Measurements from ENCODE around the gene MAST3. TPM values are rescaled to one million over a fixed set of nuclear protein-coding genes. Genes with fewer than 3 reads are reported as not detected.

The MAST3 gene
- total RNA-seq, 1 experiment from 2014 or later: 11.5 TPM

DNA sequence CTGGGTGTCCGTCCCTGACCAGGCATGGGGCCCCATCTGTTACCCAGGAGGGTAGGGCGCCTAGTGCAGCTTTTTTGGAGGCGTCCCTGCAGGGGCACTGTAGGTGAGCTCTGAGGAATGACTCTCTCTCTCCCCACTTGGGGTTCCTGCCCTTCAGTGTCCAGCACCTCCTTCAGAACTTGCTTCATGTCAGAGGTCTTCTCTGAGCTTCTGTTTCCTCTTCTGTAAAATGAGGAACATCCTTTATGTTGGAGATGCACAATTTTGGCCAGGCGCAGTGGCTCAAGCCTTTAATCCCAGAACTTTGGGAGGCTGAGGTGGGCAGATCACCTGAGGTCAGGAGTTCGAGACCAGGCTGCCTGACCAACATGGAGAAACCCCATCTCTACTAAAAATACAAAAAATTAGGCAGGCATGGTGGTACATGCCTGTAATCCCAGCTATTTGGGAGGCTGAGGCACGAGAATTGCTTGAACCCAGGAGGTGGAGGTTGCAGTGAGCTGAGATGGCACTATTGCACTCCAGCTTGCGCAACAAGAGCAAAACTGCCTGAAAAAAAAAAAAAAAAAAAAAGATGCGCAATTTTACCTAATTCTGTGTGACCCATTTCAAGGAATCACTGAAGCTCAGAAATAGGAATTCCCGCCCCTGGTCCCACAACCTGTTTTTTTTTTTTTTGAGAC, 40.2 kb downstream of the MAST3 start (continued):
- TF ChIP-seq, protein P1, sequence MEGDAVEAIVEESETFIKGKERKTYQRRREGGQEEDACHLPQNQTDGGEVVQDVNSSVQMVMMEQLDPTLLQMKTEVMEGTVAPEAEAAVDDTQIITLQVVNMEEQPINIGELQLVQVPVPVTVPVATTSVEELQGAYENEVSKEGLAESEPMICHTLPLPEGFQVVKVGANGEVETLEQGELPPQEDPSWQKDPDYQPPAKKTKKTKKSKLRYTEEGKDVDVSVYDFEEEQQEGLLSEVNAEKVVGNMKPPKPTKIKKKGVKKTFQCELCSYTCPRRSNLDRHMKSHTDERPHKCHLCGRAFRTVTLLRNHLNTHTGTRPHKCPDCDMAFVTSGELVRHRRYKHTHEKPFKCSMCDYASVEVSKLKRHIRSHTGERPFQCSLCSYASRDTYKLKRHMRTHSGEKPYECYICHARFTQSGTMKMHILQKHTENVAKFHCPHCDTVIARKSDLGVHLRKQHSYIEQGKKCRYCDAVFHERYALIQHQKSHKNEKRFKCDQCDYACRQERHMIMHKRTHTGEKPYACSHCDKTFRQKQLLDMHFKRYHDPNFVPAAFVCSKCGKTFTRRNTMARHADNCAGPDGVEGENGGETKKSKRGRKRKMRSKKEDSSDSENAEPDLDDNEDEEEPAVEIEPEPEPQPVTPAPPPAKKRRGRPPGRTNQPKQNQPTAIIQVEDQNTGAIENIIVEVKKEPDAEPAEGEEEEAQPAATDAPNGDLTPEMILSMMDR (IDR thresholded peaks at IDR 0.05): no peak
- TF ChIP-seq NFE2L1 (CRISPR knock-in tag; IDR thresholded peaks at IDR 0.05) (no peak), TP53 (CRISPR knock-in tag; IDR thresholded peaks at IDR 0.05) (no peak), RORB (CRISPR knock-in tag; IDR thresholded peaks at IDR 0.05) (no peak)
- TF ChIP-seq, protein P2, sequence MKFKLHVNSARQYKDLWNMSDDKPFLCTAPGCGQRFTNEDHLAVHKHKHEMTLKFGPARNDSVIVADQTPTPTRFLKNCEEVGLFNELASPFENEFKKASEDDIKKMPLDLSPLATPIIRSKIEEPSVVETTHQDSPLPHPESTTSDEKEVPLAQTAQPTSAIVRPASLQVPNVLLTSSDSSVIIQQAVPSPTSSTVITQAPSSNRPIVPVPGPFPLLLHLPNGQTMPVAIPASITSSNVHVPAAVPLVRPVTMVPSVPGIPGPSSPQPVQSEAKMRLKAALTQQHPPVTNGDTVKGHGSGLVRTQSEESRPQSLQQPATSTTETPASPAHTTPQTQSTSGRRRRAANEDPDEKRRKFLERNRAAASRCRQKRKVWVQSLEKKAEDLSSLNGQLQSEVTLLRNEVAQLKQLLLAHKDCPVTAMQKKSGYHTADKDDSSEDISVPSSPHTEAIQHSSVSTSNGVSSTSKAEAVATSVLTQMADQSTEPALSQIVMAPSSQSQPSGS (CRISPR knock-in tag; IDR thresholded peaks at IDR 0.05; ENCODE audit: borderline replicate concordance, low read depth): no peak

DNA sequence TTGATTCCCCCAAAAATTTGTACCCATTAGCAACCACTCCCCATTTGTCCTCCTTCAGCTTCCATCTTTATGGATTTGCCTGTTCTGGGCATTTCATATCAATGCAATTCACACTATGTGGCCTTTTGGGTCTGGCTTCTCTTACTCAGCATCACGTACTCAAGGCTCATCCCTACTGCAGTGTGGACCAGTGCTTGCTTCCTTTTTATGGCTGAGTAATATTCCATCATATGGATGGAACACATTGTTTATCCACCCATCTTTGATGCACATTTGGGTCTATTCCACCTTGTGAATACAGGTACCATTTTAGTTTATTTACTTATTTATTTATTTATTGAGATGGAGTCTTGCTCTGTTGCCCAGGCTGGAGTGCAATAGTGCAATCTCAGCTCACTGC, 42.9 kb downstream of the MAST3 start:
- ATAC-seq (no peak), DNase-seq (ENCODE audit: low spot score) (no peak)
- TF ChIP-seq, protein P3, sequence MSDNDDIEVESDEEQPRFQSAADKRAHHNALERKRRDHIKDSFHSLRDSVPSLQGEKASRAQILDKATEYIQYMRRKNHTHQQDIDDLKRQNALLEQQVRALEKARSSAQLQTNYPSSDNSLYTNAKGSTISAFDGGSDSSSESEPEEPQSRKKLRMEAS (CRISPR knock-in tag; IDR thresholded peaks at IDR 0.05): no peak
- TF ChIP-seq IRF2 (CRISPR knock-in tag; IDR thresholded peaks at IDR 0.05; ENCODE audit: borderline replicate concordance, low read depth) (no peak), OVOL2 (CRISPR knock-in tag; IDR thresholded peaks at IDR 0.05; ENCODE audit: borderline replicate concordance) (no peak), CBFB (CRISPR knock-in tag; IDR thresholded peaks at IDR 0.05; ENCODE audit: low read depth) (no peak), MXD4 (CRISPR knock-in tag; IDR thresholded peaks at IDR 0.05; ENCODE audit: borderline replicate concordance) (no peak), GABPB1 (CRISPR knock-in tag; IDR thresholded peaks at IDR 0.05) (no peak), CREB1 (CRISPR knock-in tag; IDR thresholded peaks at IDR 0.05) (no peak), ZNF138 (CRISPR knock-in tag; conservative IDR thresholded peaks at IDR 0.05) (no peak), PRRX2 (CRISPR knock-in tag; IDR thresholded peaks at IDR 0.05) (no peak), ELF4 (CRISPR knock-in tag; IDR thresholded peaks at IDR 0.05; ENCODE audit: low read depth) (no peak), MYBL2 (CRISPR knock-in tag; IDR thresholded peaks at IDR 0.05) (no peak), RELA (CRISPR knock-in tag; IDR thresholded peaks at IDR 0.05; ENCODE audit: borderline replicate concordance) (no peak), SOX15 (CRISPR knock-in tag; IDR thresholded peaks at IDR 0.05) (no peak), ZNF317 (CRISPR knock-in tag; IDR thresholded peaks at IDR 0.05; ENCODE audit: borderline replicate concordance, low read depth) (no peak), FOXK1 (CRISPR knock-in tag; IDR thresholded peaks at IDR 0.05) (no peak), ZNF671 (CRISPR knock-in tag; IDR thresholded peaks at IDR 0.05) (no peak), TEAD4 (CRISPR knock-in tag; IDR thresholded peaks at IDR 0.05) (no peak)
- TF ChIP-seq, protein P4, sequence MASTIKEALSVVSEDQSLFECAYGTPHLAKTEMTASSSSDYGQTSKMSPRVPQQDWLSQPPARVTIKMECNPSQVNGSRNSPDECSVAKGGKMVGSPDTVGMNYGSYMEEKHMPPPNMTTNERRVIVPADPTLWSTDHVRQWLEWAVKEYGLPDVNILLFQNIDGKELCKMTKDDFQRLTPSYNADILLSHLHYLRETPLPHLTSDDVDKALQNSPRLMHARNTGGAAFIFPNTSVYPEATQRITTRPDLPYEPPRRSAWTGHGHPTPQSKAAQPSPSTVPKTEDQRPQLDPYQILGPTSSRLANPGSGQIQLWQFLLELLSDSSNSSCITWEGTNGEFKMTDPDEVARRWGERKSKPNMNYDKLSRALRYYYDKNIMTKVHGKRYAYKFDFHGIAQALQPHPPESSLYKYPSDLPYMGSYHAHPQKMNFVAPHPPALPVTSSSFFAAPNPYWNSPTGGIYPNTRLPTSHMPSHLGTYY (CRISPR knock-in tag; IDR thresholded peaks at IDR 0.05): no peak
- TF ChIP-seq, protein P5, sequence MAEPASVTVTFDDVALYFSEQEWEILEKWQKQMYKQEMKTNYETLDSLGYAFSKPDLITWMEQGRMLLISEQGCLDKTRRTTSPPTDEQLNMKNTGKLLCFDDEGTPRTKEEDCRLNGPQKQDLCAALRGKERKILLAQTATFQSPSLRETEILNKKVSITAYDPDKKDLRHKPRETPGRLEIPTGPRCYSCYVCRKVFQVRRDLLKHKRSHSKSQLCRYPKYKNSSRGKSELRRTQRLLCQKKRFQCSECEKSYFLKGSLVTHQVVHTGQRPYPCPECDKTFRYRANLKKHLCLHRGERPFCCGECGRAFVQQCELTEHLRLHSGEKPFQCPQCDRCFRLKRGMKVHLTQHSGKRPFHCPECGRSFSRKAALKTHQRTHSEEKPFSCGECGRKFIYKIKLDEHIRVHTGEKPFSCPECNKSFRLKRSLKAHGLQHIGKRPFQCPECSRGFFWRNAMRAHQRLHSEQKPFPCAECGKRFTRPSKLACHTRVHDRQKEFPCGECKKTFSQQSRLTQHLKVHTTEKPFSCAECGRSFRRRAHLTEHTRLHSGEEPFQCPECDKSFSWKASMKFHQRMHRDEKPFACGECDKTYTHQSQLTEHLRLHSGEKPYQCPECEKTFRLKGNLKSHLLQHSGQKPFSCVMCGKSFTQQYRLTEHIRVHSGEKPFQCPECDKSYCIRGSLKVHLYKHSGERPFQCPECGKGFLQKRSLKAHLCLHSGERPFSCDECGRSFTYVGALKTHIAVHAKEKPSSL (CRISPR knock-in tag; conservative IDR thresholded peaks at IDR 0.05): no peak
- ChIA-PET CTCF (interaction anchor here (1.4 to 2.1 kb wide), 3 partner anchors 12 to 28 kb away, joined by 5 to 13 read pairs (median 6); partner anchors contain the start of gene PIK3R2), POLR2A (no interaction called here)
- Mint-ChIP-seq H3K9me3 (peaks cover 3% of the 10 kb centered on the region), H3K4me3 (no peak overlapping the region), H3K27me3 (ENCODE audit: low read depth) (no peaks in the 10 kb centered on the region), H3K4me1 (no peaks in the 10 kb centered on the region), H3K36me3 (peaks cover 30% of the 10 kb centered on the region), H3K27ac (no peak overlapping the region)

Measured in WTC11 (cell line).